Measurements from ENCODE around the gene UNC119B.

The UNC119B gene

GRCh38 chr12:120741476-120742421, 31.5 kb downstream of the UNC119B start:
- DNase-seq, result no peak

- DNase-seq, result no peak
These were observed 34.8 kb downstream of the UNC119B start for GRCh38 chr12:120744922-120745493.

GRCh38 chr12:120748242-120748641, 38.0 kb downstream of the UNC119B start:
- DNase-seq, result no peak

DNA sequence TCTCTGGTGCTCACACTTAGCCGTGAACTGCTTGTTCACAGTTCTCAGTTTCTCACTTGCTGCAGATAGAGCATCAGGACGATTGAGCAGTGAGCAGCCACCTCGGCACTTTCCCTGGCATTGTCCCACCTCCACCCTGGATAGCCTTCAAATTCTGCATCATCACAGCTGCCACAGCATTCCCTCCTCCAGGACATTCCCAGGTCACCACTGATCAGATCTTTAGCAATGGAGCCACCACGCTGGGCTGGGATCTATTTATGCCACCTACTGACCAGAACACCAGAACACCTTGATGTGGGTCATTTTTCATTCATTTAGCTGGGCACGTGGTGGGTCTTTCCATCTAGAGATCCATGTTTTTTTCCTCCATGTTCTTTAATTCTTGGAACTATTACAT, 39.0 kb downstream of the UNC119B start:
- no peak for DNase-seq

DNA sequence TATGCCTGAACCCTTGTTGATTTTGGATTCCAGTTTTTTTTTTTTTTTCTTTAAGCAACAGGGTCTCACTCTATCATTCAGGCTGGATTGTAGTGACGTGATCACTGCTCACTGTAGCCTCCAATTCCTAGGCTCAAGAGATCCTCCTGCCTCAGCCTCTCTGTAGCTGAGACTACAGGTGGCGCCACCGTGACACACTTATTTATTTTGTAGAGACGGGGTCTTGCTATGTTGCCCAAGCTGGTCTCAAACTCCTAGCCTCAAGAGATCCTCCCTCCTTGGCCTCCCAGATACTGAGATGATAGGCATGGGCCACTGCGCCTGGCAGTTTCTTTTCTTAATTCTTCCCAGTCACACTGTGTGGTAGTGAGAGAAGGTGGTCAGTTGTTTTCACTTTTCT, 40.5 kb downstream of the UNC119B start:
- no peak for DNase-seq

DNA sequence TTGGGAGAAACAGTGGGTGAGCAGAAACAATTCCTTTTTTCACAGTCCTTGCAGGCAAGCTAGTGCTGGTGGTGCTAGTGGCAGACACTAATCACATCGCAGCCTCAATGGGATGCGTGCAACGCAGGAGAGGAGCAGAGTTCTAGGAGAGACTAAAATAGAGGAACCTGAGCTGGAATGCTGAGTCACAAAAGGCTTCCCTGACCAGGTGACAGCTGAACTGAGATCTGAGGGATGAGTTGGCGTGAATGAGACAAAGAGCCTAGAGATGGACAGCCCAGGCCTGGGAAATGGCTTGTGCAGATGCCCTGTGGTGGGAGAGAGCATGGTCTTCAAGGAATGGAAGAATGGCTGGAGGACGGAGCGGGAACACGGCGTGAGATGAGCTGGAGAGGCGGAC, 41.1 kb downstream of the UNC119B start:
- no peak for DNase-seq

DNA sequence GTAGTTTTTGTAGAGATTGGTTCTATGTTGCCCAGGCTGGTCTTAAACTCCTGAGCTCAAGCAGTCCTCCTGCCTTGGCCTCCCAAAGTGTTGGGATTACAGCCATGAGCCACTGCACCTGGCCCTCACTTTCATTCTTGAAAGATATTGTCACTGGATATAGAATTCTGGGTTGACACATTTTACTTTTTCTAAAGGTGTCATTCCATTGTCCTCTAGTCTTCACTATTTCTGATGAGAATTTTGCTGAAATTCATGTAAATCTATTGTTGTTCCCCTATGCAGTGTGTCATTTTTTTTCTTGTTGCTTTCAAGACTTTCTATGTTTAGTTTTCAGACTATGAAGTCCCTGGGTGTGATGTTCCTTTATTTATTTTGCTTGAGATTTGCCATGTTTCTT, 44.5 kb downstream of the UNC119B start:
- DNase-seq, result no peak

DNA sequence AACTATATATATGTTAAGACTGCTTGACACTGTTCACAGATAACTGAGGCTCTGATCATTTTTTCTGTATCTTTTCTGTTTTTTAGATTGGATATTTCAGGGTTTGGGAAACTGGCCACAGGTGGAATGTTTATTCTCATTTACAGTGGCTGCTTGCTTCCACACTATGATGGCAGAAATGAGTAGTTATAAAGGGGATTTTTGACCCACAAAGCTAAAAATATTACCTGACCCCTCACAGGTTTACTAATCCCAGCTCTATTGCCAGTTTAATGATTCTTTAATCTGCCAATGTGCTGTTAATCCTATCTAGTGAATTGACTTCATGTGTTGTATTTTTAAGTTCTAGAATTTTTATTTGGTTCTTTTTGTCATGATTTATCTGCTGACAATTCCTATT, 45.0 kb downstream of the UNC119B start:
- no peak for DNase-seq

DNA sequence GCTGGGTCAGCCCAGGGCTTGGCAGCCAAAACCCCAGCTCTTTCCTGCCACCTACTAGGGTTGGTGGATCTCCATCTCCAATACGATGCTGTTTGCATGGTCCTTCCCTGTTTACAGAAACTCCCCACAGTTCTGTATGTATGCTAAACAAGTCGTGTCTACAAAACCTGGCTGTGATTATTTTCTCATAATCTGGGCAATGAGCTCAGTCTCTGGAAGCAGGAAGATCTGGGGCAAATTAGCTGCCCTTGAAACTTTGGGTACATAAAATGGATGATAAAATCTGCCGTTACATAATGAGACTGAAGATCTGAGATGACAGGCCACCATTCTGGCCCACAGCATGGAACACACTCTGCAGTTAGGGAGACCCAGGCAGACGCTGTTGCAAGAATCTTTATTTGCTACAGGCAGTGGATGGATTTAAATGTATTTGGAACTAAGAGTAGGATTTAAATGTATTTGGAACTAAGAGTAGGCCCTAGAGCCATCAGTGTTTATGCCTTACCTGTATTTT, 47.0 kb downstream of the UNC119B start:
- no peak for DNase-seq

- no peak for DNase-seq
These were observed 47.7 kb downstream of the UNC119B start for GRCh38 chr12:120757949-120758348.

GRCh38 chr12:120758798-120759590, 48.7 kb downstream of the UNC119B start:
- DNase-seq, result no peak

DNA sequence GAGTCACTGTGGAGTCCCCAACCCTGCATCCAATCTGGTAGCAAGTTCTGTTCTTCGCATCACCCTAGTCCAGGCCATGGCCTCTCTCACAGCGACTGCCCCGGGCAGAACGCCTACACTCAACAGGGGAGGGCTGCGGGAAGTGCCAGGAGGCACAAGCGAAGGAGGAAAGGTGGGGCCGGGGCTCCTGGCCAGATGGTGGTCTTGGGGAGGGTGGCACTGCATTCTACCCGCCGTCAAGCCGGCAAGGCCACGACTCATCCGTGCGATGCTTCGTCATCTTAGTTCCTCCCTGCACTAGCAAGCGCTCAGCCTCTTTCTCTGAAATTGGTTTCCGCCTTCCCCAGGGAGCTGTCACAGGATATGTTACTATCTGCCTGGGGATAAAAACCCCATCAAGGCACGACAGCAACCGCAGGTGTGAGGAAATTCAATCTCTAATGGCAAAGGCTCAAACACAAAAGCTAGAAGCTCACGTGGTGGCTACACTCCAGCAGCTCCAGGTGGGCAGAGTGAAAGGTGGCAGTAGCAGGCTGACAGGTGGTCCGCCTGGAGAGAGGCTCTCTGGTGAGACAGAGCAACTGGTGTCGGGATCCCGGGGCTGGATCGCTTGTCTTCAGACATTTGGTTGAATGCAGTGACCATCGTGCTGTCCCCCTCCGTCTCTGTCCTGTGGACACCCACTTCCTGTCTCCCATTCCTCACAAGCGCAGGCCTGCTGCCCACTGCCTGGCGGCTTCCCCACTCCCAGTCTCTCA, 49.5 kb downstream of the UNC119B start:
- no peak for DNase-seq

DNA sequence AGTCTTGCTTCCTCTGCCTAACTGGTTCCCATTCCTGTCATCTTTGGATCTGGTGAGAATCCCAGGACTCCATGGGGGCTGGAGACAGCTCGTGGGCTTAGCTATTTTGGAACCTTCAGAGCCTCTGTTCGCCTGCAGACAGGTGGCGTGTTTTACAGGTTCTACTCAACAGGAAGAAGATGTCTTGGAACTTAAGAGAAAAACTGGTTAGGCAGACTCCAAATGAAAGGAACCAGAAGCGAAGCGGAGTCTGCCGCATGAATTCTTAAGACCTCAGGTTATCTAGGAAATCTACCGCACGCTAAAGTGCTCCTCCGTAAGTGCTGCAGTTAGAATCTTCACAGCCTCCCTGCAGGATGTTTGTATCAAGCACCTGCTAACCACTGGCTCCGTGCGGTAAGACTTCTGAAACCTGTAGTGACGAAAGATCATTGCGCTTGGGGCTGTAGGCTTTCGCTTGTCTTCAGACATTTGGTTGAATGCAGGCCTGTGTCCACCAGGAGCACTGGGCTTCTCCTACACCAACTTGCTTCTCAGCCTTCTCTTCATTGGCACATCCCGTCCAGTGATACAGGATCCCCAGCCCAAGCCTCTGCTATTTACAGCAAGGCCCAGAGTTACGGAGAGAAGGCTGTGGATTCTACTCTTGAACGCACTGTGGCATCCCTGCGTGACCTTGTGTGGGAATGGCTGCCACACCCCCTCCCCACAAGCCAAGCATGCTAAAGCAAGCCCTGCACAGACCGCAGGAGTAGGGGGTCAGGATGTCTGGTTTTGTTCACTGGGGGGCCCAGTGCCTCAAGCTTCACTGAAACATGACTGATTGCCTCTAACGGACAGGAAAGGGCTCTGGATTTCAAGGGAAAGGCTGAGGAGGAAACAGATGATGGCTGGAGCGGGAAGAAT, 50.3 kb downstream of the UNC119B start:
- DNase-seq, result no peak

DNA sequence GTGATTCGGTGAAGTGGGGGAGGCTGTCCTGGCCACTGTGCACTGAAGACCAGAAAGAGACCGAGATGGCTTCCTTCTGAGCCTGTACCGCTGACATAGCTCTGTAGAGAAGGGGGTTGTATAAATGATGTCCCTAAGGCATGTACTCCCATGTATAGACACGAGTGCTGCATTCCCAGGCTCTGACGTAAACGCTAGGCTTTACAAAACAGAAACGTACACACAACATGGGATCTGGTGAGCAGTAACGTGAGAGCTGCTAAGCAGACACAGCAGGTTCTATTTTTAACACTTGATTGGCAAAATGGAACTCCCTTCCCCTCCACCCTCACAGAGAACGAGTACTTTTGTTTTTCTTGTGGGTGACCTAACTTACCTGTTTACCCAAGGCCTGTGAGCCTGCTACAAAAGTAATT, 51.3 kb downstream of the UNC119B start:
- DNase-seq, result no peak

- no peak for DNase-seq
These were observed 51.8 kb downstream of the UNC119B start for GRCh38 chr12:120762086-120762485.

GRCh38 chr12:120763250-120763649, 53.0 kb downstream of the UNC119B start:
- no peak for DNase-seq

DNA sequence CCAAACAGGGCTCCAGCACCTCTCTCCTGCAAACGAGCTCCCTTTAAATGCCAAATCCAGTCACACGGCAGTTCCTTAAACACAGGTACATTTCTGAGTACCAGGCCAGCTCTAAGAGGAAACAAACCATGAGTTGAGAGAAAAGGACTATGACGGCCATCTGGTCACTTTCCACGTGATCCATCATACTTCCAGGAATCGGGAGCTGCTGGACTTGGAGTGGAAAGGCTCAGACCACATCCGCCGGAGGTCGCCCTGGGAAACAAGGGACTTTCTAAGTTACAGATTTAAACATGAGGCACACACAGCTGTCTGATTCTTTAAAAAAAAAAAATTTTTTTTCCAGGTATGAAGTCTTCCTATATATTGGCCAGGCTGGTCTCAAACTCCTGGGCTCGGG, 54.6 kb downstream of the UNC119B start:
- no peak for DNase-seq

DNA sequence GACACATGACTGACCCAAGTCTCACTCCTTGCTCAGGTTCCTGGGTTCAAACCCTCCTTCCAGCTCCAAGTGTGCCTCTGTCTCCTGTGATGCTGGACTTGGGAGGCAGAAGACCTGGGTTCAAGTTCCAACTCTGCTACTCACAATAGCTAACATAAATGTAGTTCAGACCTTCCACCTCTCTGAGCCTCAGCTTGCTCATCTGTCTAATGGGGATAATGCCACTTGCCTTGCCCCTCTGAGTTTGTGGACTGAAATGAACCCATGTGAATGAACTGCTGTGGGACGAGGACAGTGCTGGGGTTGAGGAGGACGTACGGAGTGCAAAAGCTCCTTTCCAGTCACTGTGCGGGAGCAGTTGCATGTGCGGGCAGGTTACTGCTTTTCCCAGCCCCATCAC, 56.3 kb downstream of the UNC119B start:
- no peak for DNase-seq

GRCh38 chr12:120767071-120768024, 57.1 kb downstream of the UNC119B start:
- no peak for DNase-seq

DNA sequence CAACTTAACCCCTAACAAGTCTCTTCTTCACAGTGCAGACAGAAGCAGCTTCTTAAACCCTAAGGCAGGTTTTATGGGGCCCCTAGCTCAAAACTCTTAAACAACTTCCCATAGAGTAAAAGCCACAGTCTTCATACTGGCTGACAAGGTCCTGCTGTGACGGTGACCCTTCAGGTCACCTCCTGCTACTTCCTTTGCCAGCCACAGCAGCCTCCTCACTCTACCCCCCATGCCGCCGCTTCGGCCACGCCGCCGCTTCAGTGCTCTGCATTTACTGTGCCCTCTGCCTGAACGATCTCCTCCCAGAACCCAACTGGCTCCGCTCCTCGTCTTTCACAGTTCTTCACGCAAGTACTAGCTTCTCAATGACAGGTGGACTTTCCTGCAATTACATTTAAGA, 60.8 kb downstream of the UNC119B start:
- DNase-seq, result no peak

All from activated naive CD4-positive, alpha-beta T cell treated with anti-CD3 and anti-CD28 coated beads, Interleukin-2, amount 50 U/mL, for 16 hours (primary cell).